ENCODE results near the gene CDCA7L. TPM values are rescaled to one million over a fixed set of nuclear protein-coding genes. Genes with fewer than 3 reads are reported as not detected.

Gene CDCA7L
- total RNA-seq, 1 donor from 2014 or later, result 53.0 TPM

- peaks cover 3% of the 10 kb centered on the region for H3K27me3 Mint-ChIP-seq
- TF ChIP-seq CTCF (IDR thresholded peaks at IDR 0.05; ENCODE audit: unreplicated experiment), result no peak
- no peak overlapping the region for H3K4me3 Mint-ChIP-seq (ENCODE audit: low read depth)
- H3K4me1 Mint-ChIP-seq (ENCODE audit: low read depth), result peaks cover 2% of the 10 kb centered on the region
- H3K27ac Mint-ChIP-seq, result no peak overlapping the region
- H3K36me3 Mint-ChIP-seq (ENCODE audit: insufficient read depth), result no peaks in the 10 kb centered on the region
- no peaks in the 10 kb centered on the region for H3K9me3 Mint-ChIP-seq (ENCODE audit: low read depth)
- DNase-seq (ENCODE audit: low spot score, unreplicated experiment), result no peak
Measured at GRCh38 chr7:21980926-21981500, 35.3 kb upstream of the CDCA7L start.

- no peak overlapping the region for H3K4me3 Mint-ChIP-seq (ENCODE audit: low read depth)
- H3K27me3 Mint-ChIP-seq, result no peaks in the 10 kb centered on the region
- no peak for DNase-seq (ENCODE audit: low spot score, unreplicated experiment)
- H3K36me3 Mint-ChIP-seq (ENCODE audit: insufficient read depth), result no peaks in the 10 kb centered on the region
- no peak for TF ChIP-seq CTCF (IDR thresholded peaks at IDR 0.05; ENCODE audit: unreplicated experiment)
- H3K9me3 Mint-ChIP-seq (ENCODE audit: low read depth), result peaks cover 3% of the 10 kb centered on the region
- no peaks in the 10 kb centered on the region for H3K4me1 Mint-ChIP-seq (ENCODE audit: low read depth)
- H3K27ac Mint-ChIP-seq, result no peak overlapping the region
Measured at GRCh38 chr7:21972397-21972784, 26.7 kb upstream of the CDCA7L start.

- H3K36me3 Mint-ChIP-seq (ENCODE audit: insufficient read depth), result no peaks in the 10 kb centered on the region
- no peak for TF ChIP-seq CTCF (IDR thresholded peaks at IDR 0.05; ENCODE audit: unreplicated experiment)
- no peaks in the 10 kb centered on the region for H3K4me1 Mint-ChIP-seq (ENCODE audit: low read depth)
- DNase-seq (ENCODE audit: low spot score, unreplicated experiment), result no peak
- peaks cover 3% of the 10 kb centered on the region for H3K9me3 Mint-ChIP-seq (ENCODE audit: low read depth)
- no peak overlapping the region for H3K4me3 Mint-ChIP-seq (ENCODE audit: low read depth)
- H3K27ac Mint-ChIP-seq, result no peak overlapping the region
- H3K27me3 Mint-ChIP-seq, result no peaks in the 10 kb centered on the region
Measured at GRCh38 chr7:21971780-21972396, 26.2 kb upstream of the CDCA7L start.

GRCh38 chr7:21969822-21970221 lies 24.1 kb upstream of the CDCA7L start:
- H3K36me3 Mint-ChIP-seq (ENCODE audit: insufficient read depth), result no peaks in the 10 kb centered on the region
- peaks cover 7% of the 10 kb centered on the region for H3K27me3 Mint-ChIP-seq
- H3K9me3 Mint-ChIP-seq (ENCODE audit: low read depth), result peaks cover under 1% of the 10 kb centered on the region
- no peak for TF ChIP-seq CTCF (IDR thresholded peaks at IDR 0.05; ENCODE audit: unreplicated experiment)
- H3K4me3 Mint-ChIP-seq (ENCODE audit: low read depth), result no peak overlapping the region
- no peak for DNase-seq (ENCODE audit: low spot score, unreplicated experiment)
- no peaks in the 10 kb centered on the region for H3K4me1 Mint-ChIP-seq (ENCODE audit: low read depth)
- H3K27ac Mint-ChIP-seq, result no peak overlapping the region

GRCh38 chr7:21967598-21968003 lies 21.9 kb upstream of the CDCA7L start:
- peaks cover 9% of the 10 kb centered on the region for H3K4me1 Mint-ChIP-seq (ENCODE audit: low read depth)

More at GRCh38 chr7:21967598-21968003, 21.9 kb upstream of the CDCA7L start:
- no peak for DNase-seq (ENCODE audit: low spot score, unreplicated experiment)
- H3K9me3 Mint-ChIP-seq (ENCODE audit: low read depth), result no peaks in the 10 kb centered on the region
- no peaks in the 10 kb centered on the region for H3K36me3 Mint-ChIP-seq (ENCODE audit: insufficient read depth)
- no peak overlapping the region for H3K27ac Mint-ChIP-seq
- no peak for TF ChIP-seq CTCF (IDR thresholded peaks at IDR 0.05; ENCODE audit: unreplicated experiment)
- peaks cover 26% of the 10 kb centered on the region for H3K27me3 Mint-ChIP-seq
- H3K4me3 Mint-ChIP-seq (ENCODE audit: low read depth), result no peak overlapping the region

Measured in progenitor cell of endocrine pancreas (in vitro differentiated cells).